Hepatocyte (in vitro differentiated cells): ENCODE results near the gene IGSF6. TPM values are rescaled to one million over a fixed set of nuclear protein-coding genes. Genes with fewer than 3 reads are reported as not detected.

Source experiments
- DNase-seq: peaks from one replicate; pipeline ENCODE4 v3.0.0-alpha.2; 2016; ENCODE audit warnings: low spot score
- H2AFZ ChIP-seq: fragments of 200-600 bp; sonication (generic); 2 replicates; pipeline ENCODE4 v1.6.0; 2016; ENCODE audit warnings: antibody characterized with exemption, mild to moderate bottlenecking
- H3K27ac ChIP-seq: fragments of 200-600 bp; sonication (generic); 2 replicates; pipeline ENCODE4 v1.5.1; 2016; ENCODE audit warnings: mild to moderate bottlenecking
- H3K27me3 ChIP-seq: fragments of 200-600 bp; sonication (generic); 2 replicates; pipeline ENCODE4 v1.6.1; 2016
- H3K36me3 ChIP-seq: fragments of 200-600 bp; sonication (generic); replicated peaks from 2 replicates; pipeline ENCODE4 v1.5.1; 2016; ENCODE audit warnings: low read depth; ENCODE audit not compliant: insufficient read depth
- H3K4me1 ChIP-seq: fragments of 200-600 bp; sonication (generic); 2 replicates; pipeline ENCODE4 v1.5.1; 2016; ENCODE audit warnings: mild to moderate bottlenecking, moderate library complexity; ENCODE audit not compliant: insufficient read depth
- H3K4me2 ChIP-seq: fragments of 200-600 bp; sonication (generic); 2 replicates; pipeline ENCODE4 v1.6.0; 2016
- H3K4me3 ChIP-seq: fragments of 200-600 bp; sonication (generic); 2 replicates; pipeline ENCODE4 v1.5.1; 2016; ENCODE audit warnings: mild to moderate bottlenecking
- H3K79me2 ChIP-seq: fragments of 200-600 bp; sonication (generic); 2 replicates; pipeline ENCODE4 v1.6.0; 2017; ENCODE audit warnings: mild to moderate bottlenecking
- H3K9me2 ChIP-seq: fragments of 200-600 bp; sonication (generic); replicated peaks from 2 replicates; pipeline ENCODE4 v1.6.0; 2017; ENCODE audit warnings: mild to moderate bottlenecking; ENCODE audit not compliant: insufficient read depth
- H3K9me3 ChIP-seq: fragments of 200-600 bp; sonication (generic); 2 replicates; pipeline ENCODE4 v1.5.1; 2016; ENCODE audit warnings: low read depth, mild to moderate bottlenecking
- H4K20me1 ChIP-seq: fragments of 200-600 bp; sonication (generic); 2 replicates; pipeline ENCODE4 v1.6.0; 2016; ENCODE audit warnings: mild to moderate bottlenecking; ENCODE audit not compliant: insufficient read depth, poor library complexity, severe bottlenecking
- EZH2 ChIP-seq: fragments of 200-600 bp; sonication (generic); IDR thresholded peaks from 2 replicates; pipeline ENCODE4 v1.6.1; 2016; ENCODE audit warnings: antibody characterized with exemption, mild to moderate bottlenecking, borderline replicate concordance
- EZH2phosphoT487 ChIP-seq: fragments of 200-600 bp; sonication (generic); IDR thresholded peaks from one replicate; pipeline ENCODE4 v1.6.1; 2018; ENCODE audit warnings: antibody characterized with exemption, mild to moderate bottlenecking, low read depth, moderate library complexity; ENCODE audit not compliant: unreplicated experiment, severe bottlenecking
- WGBS: methylation state at CpG from one replicate; pipeline ENCODE4 v1.1.6; 2016; ENCODE audit warnings: low lambda C conversion rate; ENCODE audit errors: missing lambda C conversion rate; 5-methylcytosine and 5-hydroxymethylcytosine counted together
- polyA plus RNA-seq: library from polyadenylated mRNA; unstranded; fragments of >200 nt; fragmentation: Nextera tagmentation; extraction: Ambion mirVana; gene quantifications from 2 replicates; pipeline ENCODE4 v1.2.1, GENCODE V29; 2016
- total RNA-seq: library from RNA; depleted of rRNA; stranded (reverse); fragments of >200 nt; gene quantifications from 2 replicates; pipeline ENCODE4 v1.2.3, GENCODE V29; 2014
- TF ChIP-seq, protein P1 (sequence below): fragments of 200-600 bp; sonication (generic); IDR thresholded peaks from 2 replicates; pipeline ENCODE4 v1.5.1; 2016; ENCODE audit warnings: antibody characterized with exemption, mild to moderate bottlenecking; ENCODE audit not compliant: poor library complexity

IGSF6 gene
- total and polyA plus RNA-seq, 2 experiments from 2014 or later: 0.70 to 2.2 TPM

DNA sequence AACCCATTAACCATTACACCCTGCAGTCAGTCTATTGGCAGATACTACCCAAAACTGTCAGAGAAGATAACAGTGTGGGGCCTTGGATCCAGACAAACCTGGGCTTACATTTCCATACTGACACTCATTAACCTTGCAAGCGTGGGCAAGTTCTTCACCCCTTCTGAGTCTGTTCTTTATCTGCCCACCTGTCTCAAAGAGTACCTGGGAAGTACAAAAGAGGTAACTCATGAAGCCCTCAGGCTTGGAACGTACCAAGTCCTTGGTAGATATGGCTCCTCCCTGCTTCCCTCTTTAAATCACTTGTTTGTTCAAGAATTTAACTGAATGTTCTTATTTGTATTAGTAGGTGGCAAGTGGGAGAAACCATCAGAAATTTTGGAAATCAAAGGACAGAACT lies 2.5 kb upstream of the IGSF6 start:
- 71% methylated on average over 2 of the region's 2 CpGs for WGBS
- no peaks in the 10 kb centered on the region for H3K27me3 ChIP-seq
- no peaks in the 10 kb centered on the region for H3K4me1 ChIP-seq
- H3K4me2 ChIP-seq: no peak overlapping the region
- H3K27ac ChIP-seq: no peak overlapping the region
- no peak overlapping the region for H2AFZ ChIP-seq
- TF ChIP-seq, protein P1, sequence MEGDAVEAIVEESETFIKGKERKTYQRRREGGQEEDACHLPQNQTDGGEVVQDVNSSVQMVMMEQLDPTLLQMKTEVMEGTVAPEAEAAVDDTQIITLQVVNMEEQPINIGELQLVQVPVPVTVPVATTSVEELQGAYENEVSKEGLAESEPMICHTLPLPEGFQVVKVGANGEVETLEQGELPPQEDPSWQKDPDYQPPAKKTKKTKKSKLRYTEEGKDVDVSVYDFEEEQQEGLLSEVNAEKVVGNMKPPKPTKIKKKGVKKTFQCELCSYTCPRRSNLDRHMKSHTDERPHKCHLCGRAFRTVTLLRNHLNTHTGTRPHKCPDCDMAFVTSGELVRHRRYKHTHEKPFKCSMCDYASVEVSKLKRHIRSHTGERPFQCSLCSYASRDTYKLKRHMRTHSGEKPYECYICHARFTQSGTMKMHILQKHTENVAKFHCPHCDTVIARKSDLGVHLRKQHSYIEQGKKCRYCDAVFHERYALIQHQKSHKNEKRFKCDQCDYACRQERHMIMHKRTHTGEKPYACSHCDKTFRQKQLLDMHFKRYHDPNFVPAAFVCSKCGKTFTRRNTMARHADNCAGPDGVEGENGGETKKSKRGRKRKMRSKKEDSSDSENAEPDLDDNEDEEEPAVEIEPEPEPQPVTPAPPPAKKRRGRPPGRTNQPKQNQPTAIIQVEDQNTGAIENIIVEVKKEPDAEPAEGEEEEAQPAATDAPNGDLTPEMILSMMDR: no peak
- no peak for TF ChIP-seq EZH2
- no peak for TF ChIP-seq EZH2phosphoT487
- H3K9me2 ChIP-seq: no peaks in the 10 kb centered on the region
- no peaks in the 10 kb centered on the region for H3K36me3 ChIP-seq
- no peak overlapping the region for H3K4me3 ChIP-seq
- H4K20me1 ChIP-seq: no peaks in the 10 kb centered on the region
- no peaks in the 10 kb centered on the region for H3K9me3 ChIP-seq
- peaks cover 13% of the 10 kb centered on the region for H3K79me2 ChIP-seq
- DNase-seq: no peak

DNA sequence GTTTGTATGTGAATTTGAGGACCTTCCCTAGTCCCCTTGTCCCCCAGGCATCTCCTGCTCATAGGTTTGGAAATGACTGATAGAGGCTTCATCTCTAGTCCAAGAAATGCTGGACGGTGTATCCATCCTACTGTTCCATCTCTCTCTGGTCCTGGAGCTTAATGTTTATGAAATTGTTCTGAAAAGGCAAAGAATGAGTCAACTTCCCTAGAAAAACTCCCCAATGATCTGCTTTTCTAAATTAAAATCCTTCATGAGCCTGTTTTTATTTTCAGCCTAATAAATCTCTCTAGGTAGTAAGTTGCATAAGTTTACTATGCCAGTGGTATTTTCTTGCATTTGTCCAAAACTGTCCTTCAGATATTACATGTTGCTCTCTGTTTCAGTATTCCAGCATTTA lies 2.1 kb upstream of the IGSF6 start:
- no peaks in the 10 kb centered on the region for H3K9me2 ChIP-seq
- H2AFZ ChIP-seq: no peak overlapping the region
- no peak overlapping the region for H3K4me2 ChIP-seq
- no peaks in the 10 kb centered on the region for H3K9me3 ChIP-seq
- 91% methylated on average over 1 of the region's 1 CpG for WGBS
- H3K4me3 ChIP-seq: no peak overlapping the region
- no peaks in the 10 kb centered on the region for H3K36me3 ChIP-seq
- no peak for DNase-seq
- H3K79me2 ChIP-seq: peaks cover 14% of the 10 kb centered on the region
- TF ChIP-seq, protein P1: no peak
- TF ChIP-seq EZH2phosphoT487: no peak
- TF ChIP-seq EZH2: no peak
- no peaks in the 10 kb centered on the region for H3K27me3 ChIP-seq
- H3K4me1 ChIP-seq: no peaks in the 10 kb centered on the region
- H3K27ac ChIP-seq: no peak overlapping the region
- H4K20me1 ChIP-seq: no peaks in the 10 kb centered on the region

- Histone ChIP-seq H3K9me2 (no peaks in the 10 kb centered on the region), H3K4me1 (no peaks in the 10 kb centered on the region), H3K27ac (no peak overlapping the region), H3K27me3 (no peaks in the 10 kb centered on the region), H3K36me3 (no peaks in the 10 kb centered on the region), H3K4me2 (no peak overlapping the region), H3K79me2 (peaks cover 19% of the 10 kb centered on the region), H2AFZ (no peak overlapping the region), H3K4me3 (no peak overlapping the region), H4K20me1 (no peaks in the 10 kb centered on the region), H3K9me3 (no peaks in the 10 kb centered on the region)
- no peak for DNase-seq
- WGBS: 96% methylated on average over 5 of the region's 5 CpGs
- TF ChIP-seq EZH2 (no peak), EZH2phosphoT487 (no peak)
- TF ChIP-seq, protein P1: no peak
Measured at GRCh38 chr16:21653571-21653970, 1.2 kb upstream of the IGSF6 start.

DNA sequence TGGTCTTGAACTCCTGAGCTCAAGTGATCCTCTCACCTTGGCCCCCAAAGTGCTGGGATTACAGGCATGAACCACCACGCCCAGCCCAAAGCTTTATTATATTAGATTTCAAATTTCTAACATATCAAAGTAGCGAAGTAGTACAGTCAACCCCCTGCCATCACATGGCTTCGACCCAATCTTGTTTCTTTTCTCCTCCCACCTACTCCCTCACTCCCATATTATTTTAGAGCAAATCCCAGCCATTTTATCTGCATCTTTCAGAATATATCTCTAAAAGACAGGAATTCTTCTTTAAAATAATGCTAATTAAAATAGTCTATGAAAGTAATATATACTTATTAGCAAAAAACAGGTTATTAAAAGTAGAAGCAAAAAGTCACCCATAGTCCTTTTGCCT lies 893 bp downstream of the IGSF6 start:
- H3K4me1 ChIP-seq: no peaks in the 10 kb centered on the region
- TF ChIP-seq, protein P1: no peak
- TF ChIP-seq EZH2 (no peak), EZH2phosphoT487 (no peak)
- no peak overlapping the region for H3K27ac ChIP-seq
- DNase-seq: no peak
- peaks cover 32% of the 10 kb centered on the region for H3K79me2 ChIP-seq
- 95% methylated on average over 3 of the region's 3 CpGs for WGBS
- H3K9me2 ChIP-seq: no peaks in the 10 kb centered on the region
- H3K27me3 ChIP-seq: no peaks in the 10 kb centered on the region
- H3K4me2 ChIP-seq: no peak overlapping the region
- no peak overlapping the region for H2AFZ ChIP-seq
- H4K20me1 ChIP-seq: no peaks in the 10 kb centered on the region
- no peaks in the 10 kb centered on the region for H3K36me3 ChIP-seq
- H3K9me3 ChIP-seq: no peaks in the 10 kb centered on the region
- no peak overlapping the region for H3K4me3 ChIP-seq
